Spleen (tissue), 11 donors: ENCODE measurements around the gene PPM1L. TPM values are rescaled to one million over a fixed set of nuclear protein-coding genes. Genes with fewer than 3 reads are reported as not detected.

Experiments used
- DNase-seq: peaks from one replicate; pipeline ENCODE4 v3.0.0-alpha.2; 2020
- H3K27ac ChIP-seq, 8 donors: fragments of 200-600 bp; sonication (generic) in 7 of 8; 1 replicate in 4 of 8; 2 replicates in 4 of 8; pipeline versions ENCODE4 v1.5.0 to v1.8.0; 2016 to 2021; ENCODE audit warnings: inconsistent platforms in 4 of 8, mild to moderate bottlenecking in 4 of 8, moderate library complexity in 1 of 8
- H3K27me3 ChIP-seq, 7 donors: fragments of 200-600 bp; sonication (generic) in 6 of 7; replicated peaks in 1 of 7; 1 replicate in 4 of 7; 2 replicates in 3 of 7; pipeline versions ENCODE4 v1.5.0 to v1.8.0; 2016 to 2021; ENCODE audit warnings: inconsistent platforms in 3 of 7, mild to moderate bottlenecking in 1 of 7
- H3K36me3 ChIP-seq, 6 donors: fragments of 200-600 bp; sonication (generic) in 5 of 6; 1 replicate in 4 of 6; 2 replicates in 2 of 6; pipeline versions ENCODE4 v1.5.0 to v1.8.0; 2016 to 2021; ENCODE audit warnings: inconsistent platforms in 2 of 6
- H3K4me1 ChIP-seq, 6 donors: fragments of 200-600 bp; sonication (generic) in 5 of 6; 1 replicate in 3 of 6; 2 replicates in 3 of 6; pipeline versions ENCODE4 v1.5.0 to v1.8.0; 2016 to 2021; ENCODE audit warnings: inconsistent platforms in 3 of 6
- H3K4me3 ChIP-seq, 8 donors: fragments of 200-600 bp; sonication (generic) in 7 of 8; 1 replicate in 4 of 8; 2 replicates in 4 of 8; pipeline versions ENCODE4 v1.5.0 to v1.8.0; 2016 to 2021; ENCODE audit warnings: inconsistent platforms in 4 of 8, mild to moderate bottlenecking in 4 of 8, moderate library complexity in 2 of 8
- H3K9me3 ChIP-seq, 8 donors: fragments of 200-600 bp; sonication (generic) in 7 of 8; 1 replicate in 4 of 8; 2 replicates in 4 of 8; pipeline versions ENCODE4 v1.5.0 to v1.8.0; 2016 to 2021; ENCODE audit warnings: inconsistent platforms in 4 of 8
- POLR2A ChIP-seq, 3 donors: fragments of 450-650 bp; IDR thresholded peaks; one replicate each; pipeline ENCODE4 v1.5.1; 2017; ENCODE audit warnings: antibody characterized with exemption in 3 of 3, mild to moderate bottlenecking in 1 of 3
- POLR2AphosphoS5 ChIP-seq, 3 donors: sonication (generic); formaldehyde crosslinking; IDR thresholded peaks; one replicate each; pipeline ENCODE4 v1.5.1; 2017; ENCODE audit warnings: antibody characterized with exemption in 3 of 3
- WGBS, 5 donors: extraction: QIAGEN DNeasy Blood & Tissue Kit in 3 of 5; methylation state at CpG; one replicate each; pipeline versions ENCODE4 v1.1.5 to v1.1.7; 2013 to 2018; 5-methylcytosine and 5-hydroxymethylcytosine counted together
- intact Hi-C: fragments of 100-400 bp; cut with DNase I; formaldehyde crosslinking; loops from one replicate; pipeline ENCODE4 v1.15.0; 2023; ENCODE audit warnings: low total_unique reads
- polyA plus RNA-seq, 3 donors: library from polyadenylated mRNA; stranded (reverse); fragments of 200-250 nt; gene quantifications; one replicate each; pipeline ENCODE4 v1.2.1, GENCODE V29; 2013
- total RNA-seq, 7 donors: library from RNA; depleted of rRNA in 3 of 7; stranded (reverse); fragments of >200 nt in 3 of 7; fragmentation: NEBNext Ultra II Directional in 4 of 7; extraction: Animal tissue kit (Norgen Biotek cat#: 25700) in 4 of 7; gene quantifications; one replicate each; pipeline versions ENCODE4 v1.1.0 to v1.2.1, GENCODE V29; 2016 to 2021
- TF ChIP-seq, protein P1 (sequence below), 11 experiments: fragments of 200-600 bp in 7 of 11; fragments of 450-650 bp in 4 of 11; sonication (generic) in 4 of 11; IDR thresholded peaks in 8 of 11; conservative IDR thresholded peaks in 3 of 11; 1 replicate in 7 of 11; 2 replicates in 4 of 11; pipeline versions ENCODE4 v1.4.0 to v1.8.0; 2016 to 2021; ENCODE audit warnings: antibody characterized with exemption in 11 of 11, inconsistent platforms in 4 of 11, mild to moderate bottlenecking in 1 of 11
- donor health status: healthy with polysubstance abuse.
- donor health status: DM: no; HTN: no; CAD: no; lungs with moderate emphysema.
- donor health status: DM: no; HTN: no; CAD: no.
- donor health status: Bipolar disorder and iron deficiency.
- donor health status: healthy.
- donor health status: DM: no; HTN: no; CAD: no.
- donor health status: DM: yes; HTN: yes; CAD: no.

PPM1L gene
- total and polyA plus RNA-seq, 10 donors, result 0.63 to 16.7 (median 12.2) TPM

DNA sequence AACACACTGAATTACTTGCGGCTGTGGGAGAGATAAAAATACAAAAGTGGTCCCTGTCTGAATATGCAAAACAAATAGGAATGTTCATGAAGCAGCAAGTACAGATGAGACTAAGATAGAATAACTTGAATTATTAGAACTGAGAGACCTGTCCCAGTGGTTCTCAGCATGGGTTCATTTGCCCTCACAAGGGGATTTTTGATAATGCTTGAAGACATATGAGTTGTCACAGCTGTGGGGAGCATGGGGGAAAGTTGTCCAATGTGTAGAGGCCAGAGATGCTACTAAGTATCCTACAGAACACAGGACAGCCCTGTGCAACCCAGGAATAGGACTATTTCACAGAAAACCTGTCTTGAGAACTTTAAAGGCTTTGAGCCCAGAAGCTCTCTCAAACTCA, 22.4 kb downstream of the PPM1L start:
- no peak for DNase-seq
- Histone ChIP-seq H3K4me3 (no peak overlapping the region), H3K4me1 (peaks cover 0 to 23% (median 4%) of the 10 kb centered on the region in 6 donors), H3K27ac (no peak overlapping the region), H3K27me3 (no peaks in the 10 kb centered on the region), H3K9me3 (no peaks in the 10 kb centered on the region), H3K36me3 (no peaks in the 10 kb centered on the region)
- WGBS, 5 donors, result 90 to 100% (median 95%) methylated on average over 1 of the region's 1 CpG
- TF ChIP-seq POLR2AphosphoS5 (IDR thresholded peaks at IDR 0.05), result no peak
- TF ChIP-seq POLR2A (IDR thresholded peaks at IDR 0.05), result no peak
- TF ChIP-seq, protein P1, sequence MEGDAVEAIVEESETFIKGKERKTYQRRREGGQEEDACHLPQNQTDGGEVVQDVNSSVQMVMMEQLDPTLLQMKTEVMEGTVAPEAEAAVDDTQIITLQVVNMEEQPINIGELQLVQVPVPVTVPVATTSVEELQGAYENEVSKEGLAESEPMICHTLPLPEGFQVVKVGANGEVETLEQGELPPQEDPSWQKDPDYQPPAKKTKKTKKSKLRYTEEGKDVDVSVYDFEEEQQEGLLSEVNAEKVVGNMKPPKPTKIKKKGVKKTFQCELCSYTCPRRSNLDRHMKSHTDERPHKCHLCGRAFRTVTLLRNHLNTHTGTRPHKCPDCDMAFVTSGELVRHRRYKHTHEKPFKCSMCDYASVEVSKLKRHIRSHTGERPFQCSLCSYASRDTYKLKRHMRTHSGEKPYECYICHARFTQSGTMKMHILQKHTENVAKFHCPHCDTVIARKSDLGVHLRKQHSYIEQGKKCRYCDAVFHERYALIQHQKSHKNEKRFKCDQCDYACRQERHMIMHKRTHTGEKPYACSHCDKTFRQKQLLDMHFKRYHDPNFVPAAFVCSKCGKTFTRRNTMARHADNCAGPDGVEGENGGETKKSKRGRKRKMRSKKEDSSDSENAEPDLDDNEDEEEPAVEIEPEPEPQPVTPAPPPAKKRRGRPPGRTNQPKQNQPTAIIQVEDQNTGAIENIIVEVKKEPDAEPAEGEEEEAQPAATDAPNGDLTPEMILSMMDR (IDR thresholded peaks at IDR 0.05 in 8 of 11, conservative IDR thresholded peaks at IDR 0.05 in 3 of 11), result no peak
- intact Hi-C loops, result no loop called here

DNA sequence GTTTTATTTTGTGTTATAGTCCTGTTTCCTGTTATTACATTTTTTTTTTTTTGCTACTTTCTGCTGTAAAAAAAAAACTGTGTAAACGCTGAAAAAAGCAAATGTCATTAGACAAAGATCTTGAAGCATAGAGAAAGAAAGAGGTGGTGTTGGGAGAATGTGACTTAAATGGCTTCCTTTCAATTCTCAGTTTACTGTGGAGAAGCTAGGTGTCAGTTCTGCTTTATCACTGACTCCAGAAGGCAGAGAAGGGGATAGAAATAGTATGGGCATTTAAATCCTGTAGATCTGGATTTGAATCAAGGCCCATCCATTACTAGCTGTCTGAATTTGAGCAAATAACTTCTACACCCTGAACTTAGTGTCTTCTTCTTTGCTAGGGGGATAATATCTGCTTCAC, 23.0 kb downstream of the PPM1L start:
- no peak for DNase-seq
- H3K9me3 ChIP-seq, result no peaks in the 10 kb centered on the region
- intact Hi-C loops, result no loop called here
- H3K27ac ChIP-seq, result no peak overlapping the region
- peaks cover 0 to 23% (median 4%) of the 10 kb centered on the region in 6 donors for H3K4me1 ChIP-seq
- no peak overlapping the region for H3K4me3 ChIP-seq
- 61 to 67% (median 65%) methylated on average over 1 of the region's 1 CpG for WGBS, 5 donors
- H3K36me3 ChIP-seq, result no peaks in the 10 kb centered on the region
- no peak for TF ChIP-seq POLR2A (IDR thresholded peaks at IDR 0.05)
- TF ChIP-seq POLR2AphosphoS5 (IDR thresholded peaks at IDR 0.05), result no peak
- TF ChIP-seq, protein P1 (IDR thresholded peaks at IDR 0.05 in 8 of 11, conservative IDR thresholded peaks at IDR 0.05 in 3 of 11), result no peak
- no peaks in the 10 kb centered on the region for H3K27me3 ChIP-seq

DNA sequence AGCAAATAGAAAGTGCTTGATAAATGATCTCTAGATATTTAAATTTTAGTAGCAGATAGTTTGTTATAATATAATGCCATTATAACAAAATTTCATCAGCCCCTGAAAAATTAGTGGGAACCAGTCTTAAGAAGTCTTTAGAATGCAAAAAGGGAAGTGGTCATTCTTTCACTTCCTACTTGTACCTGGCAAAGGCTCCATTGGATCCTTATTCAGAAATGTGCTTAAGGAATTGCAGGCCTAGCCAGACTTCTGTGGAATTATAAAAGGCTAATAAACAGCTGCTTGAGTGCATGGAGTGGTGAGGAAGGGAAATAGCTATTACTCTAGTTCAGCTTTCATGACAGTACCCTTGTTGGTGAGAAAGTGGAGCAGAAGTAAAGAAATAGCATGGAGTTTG, 24.2 kb downstream of the PPM1L start:
- no peaks in the 10 kb centered on the region for H3K36me3 ChIP-seq
- no peaks in the 10 kb centered on the region for H3K9me3 ChIP-seq
- H3K4me3 ChIP-seq, result no peak overlapping the region
- no peak overlapping the region for H3K27ac ChIP-seq
- no peaks in the 10 kb centered on the region for H3K27me3 ChIP-seq
- intact Hi-C loops, result no loop called here
- DNase-seq, result no peak
- TF ChIP-seq, protein P1 (IDR thresholded peaks at IDR 0.05 in 8 of 11, conservative IDR thresholded peaks at IDR 0.05 in 3 of 11), result no peak
- TF ChIP-seq POLR2A (IDR thresholded peaks at IDR 0.05) (no peak), POLR2AphosphoS5 (IDR thresholded peaks at IDR 0.05) (no peak)
- H3K4me1 ChIP-seq, result peaks cover 0 to 23% (median 4%) of the 10 kb centered on the region in 6 donors

DNA sequence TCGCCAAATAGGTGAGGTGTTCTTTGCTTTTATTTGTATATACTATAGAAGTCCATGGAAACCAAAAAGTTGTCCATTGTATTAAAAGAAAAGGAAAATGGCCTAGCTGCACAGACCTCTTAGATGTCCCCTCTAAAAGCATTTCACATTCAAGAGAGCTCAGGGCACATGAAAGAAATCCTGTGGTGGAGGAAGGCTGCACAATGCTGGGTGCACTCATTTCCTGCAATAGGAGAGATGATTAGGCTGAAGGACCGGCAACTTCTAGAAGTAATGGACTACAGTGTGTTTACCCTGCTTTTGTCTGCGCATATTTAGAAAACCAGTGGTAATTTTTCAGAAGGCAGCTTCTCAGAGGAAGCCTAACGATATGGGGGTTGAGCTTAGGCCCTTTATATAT, 25.4 kb downstream of the PPM1L start:
- peaks cover 0 to 23% (median 4%) of the 10 kb centered on the region in 6 donors for H3K4me1 ChIP-seq
- intact Hi-C loops, result no loop called here
- no peak overlapping the region for H3K4me3 ChIP-seq
- H3K27me3 ChIP-seq, result no peaks in the 10 kb centered on the region
- H3K9me3 ChIP-seq, result no peaks in the 10 kb centered on the region
- no peaks in the 10 kb centered on the region for H3K36me3 ChIP-seq
- no peak for TF ChIP-seq POLR2AphosphoS5 (IDR thresholded peaks at IDR 0.05)
- TF ChIP-seq, protein P1 (IDR thresholded peaks at IDR 0.05 in 8 of 11, conservative IDR thresholded peaks at IDR 0.05 in 3 of 11), result no peak
- TF ChIP-seq POLR2A (IDR thresholded peaks at IDR 0.05), result no peak
- no peak for DNase-seq
- 69 to 88% (median 78%) methylated on average over 4 of the region's 4 CpGs for WGBS, 5 donors
- H3K27ac ChIP-seq, result no peak overlapping the region
